ENCODE data around the gene GIMAP6. TPM values are rescaled to one million over a fixed set of nuclear protein-coding genes. Genes with fewer than 3 reads are reported as not detected.

The GIMAP6 gene
- total RNA-seq, 1 experiment from 2014 or later = not detected

GRCh38 chr7:150633926-150634325 is 1.7 kb upstream of the GIMAP6 start:
- no TSS peak for BruUV-seq (replicated peaks)
- no peaks in the 10 kb centered on the region for H3K36me3 Mint-ChIP-seq (ENCODE audit: insufficient read depth, unreplicated experiment)
- H3K4me1 Mint-ChIP-seq (ENCODE audit: low read depth, unreplicated experiment) = no peaks in the 10 kb centered on the region
- H3K27me3 Mint-ChIP-seq (ENCODE audit: unreplicated experiment) = no peaks in the 10 kb centered on the region
- no peak overlapping the region for H3K27ac Mint-ChIP-seq (ENCODE audit: unreplicated experiment)
- H3K4me3 Mint-ChIP-seq (ENCODE audit: low read depth, unreplicated experiment) = no peak overlapping the region
- DNase-seq = no peak
- TF ChIP-seq, protein P1, sequence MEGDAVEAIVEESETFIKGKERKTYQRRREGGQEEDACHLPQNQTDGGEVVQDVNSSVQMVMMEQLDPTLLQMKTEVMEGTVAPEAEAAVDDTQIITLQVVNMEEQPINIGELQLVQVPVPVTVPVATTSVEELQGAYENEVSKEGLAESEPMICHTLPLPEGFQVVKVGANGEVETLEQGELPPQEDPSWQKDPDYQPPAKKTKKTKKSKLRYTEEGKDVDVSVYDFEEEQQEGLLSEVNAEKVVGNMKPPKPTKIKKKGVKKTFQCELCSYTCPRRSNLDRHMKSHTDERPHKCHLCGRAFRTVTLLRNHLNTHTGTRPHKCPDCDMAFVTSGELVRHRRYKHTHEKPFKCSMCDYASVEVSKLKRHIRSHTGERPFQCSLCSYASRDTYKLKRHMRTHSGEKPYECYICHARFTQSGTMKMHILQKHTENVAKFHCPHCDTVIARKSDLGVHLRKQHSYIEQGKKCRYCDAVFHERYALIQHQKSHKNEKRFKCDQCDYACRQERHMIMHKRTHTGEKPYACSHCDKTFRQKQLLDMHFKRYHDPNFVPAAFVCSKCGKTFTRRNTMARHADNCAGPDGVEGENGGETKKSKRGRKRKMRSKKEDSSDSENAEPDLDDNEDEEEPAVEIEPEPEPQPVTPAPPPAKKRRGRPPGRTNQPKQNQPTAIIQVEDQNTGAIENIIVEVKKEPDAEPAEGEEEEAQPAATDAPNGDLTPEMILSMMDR (IDR thresholded peaks at IDR 0.05; ENCODE audit: unreplicated experiment) = no peak
- intact Hi-C loops (cut with micrococcal nuclease; ENCODE audit: unreplicated experiment) = no loop called here
- H3K9me3 Mint-ChIP-seq (ENCODE audit: low read depth, unreplicated experiment) = peaks cover 6% of the 10 kb centered on the region
- CTCF ChIA-PET = no interaction called here

DNA sequence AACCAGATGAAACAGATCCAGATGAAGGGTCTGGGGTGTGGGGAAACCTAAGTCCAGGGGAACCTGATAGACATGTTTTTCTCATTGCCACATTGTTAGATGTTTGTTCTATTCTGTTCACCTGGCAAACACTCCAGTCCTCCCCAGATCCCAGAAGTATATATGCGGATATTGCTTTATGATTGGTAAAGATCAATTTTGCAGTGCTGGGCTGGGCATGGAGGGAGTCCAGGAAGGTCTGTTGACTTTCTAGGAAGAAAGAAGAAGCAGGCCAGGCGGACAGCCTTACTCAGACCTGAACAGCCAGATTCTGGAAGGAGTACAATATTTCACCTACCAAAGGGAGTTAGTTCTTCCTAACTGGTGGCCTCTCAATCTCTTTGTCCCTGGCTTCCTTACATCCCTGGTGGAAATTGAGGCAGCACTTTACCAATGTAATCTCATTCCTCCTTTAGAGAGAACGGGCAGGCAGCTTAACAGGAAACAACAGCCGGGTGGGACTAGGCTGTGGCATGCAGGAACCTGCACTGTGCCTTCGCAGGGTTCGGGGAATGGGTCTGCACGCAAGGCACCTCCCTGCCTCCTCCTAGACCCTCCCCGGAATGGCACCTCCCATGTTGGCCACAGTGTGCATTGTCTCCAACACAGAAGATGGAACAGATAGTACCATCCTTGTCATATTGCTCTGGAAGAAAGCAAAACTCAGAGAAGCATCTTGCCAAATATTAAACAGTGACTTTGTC is 930 bp downstream of the GIMAP6 start:
- Mint-ChIP-seq H3K27ac (ENCODE audit: unreplicated experiment) (no peak overlapping the region), H3K4me3 (ENCODE audit: low read depth, unreplicated experiment) (no peak overlapping the region), H3K4me1 (ENCODE audit: low read depth, unreplicated experiment) (no peaks in the 10 kb centered on the region), H3K27me3 (ENCODE audit: unreplicated experiment) (peaks cover 9% of the 10 kb centered on the region), H3K36me3 (ENCODE audit: insufficient read depth, unreplicated experiment) (no peaks in the 10 kb centered on the region), H3K9me3 (ENCODE audit: low read depth, unreplicated experiment) (peaks cover 2% of the 10 kb centered on the region)
- BruUV-seq (replicated peaks) = no TSS peak
- DNase-seq = no peak
- CTCF ChIA-PET = interaction anchor here (0.6 kb wide), 1 partner anchor 476 kb away, joined by 3 read pairs; no protein-coding TSS in a partner anchor
- TF ChIP-seq, protein P1 (IDR thresholded peaks at IDR 0.05; ENCODE audit: unreplicated experiment) = no peak
- intact Hi-C loops (cut with micrococcal nuclease; ENCODE audit: unreplicated experiment) = no loop called here

DNA sequence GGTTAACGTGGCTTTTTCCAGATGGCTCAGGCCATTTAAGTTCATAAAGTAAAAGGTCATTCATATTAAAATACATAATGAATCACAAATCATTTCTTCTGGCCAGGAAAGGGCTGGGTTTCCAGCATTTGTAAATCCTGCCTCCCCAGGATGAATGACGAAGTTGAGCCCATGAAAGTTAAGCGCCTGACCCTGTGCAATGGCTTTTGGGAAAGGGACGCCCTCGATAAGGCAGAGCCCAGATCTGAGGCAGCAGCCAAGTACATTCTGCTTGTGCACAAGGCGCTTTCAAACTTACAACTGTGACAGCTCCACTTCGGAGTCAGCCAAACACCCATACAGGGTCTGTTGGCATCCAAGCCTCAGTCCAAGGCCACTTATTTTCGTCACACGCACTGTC is 2.8 kb downstream of the GIMAP6 start:
- TF ChIP-seq, protein P1 (IDR thresholded peaks at IDR 0.05; ENCODE audit: unreplicated experiment) = no peak
- Mint-ChIP-seq H3K36me3 (ENCODE audit: insufficient read depth, unreplicated experiment) (no peaks in the 10 kb centered on the region), H3K9me3 (ENCODE audit: low read depth, unreplicated experiment) (peaks cover 2% of the 10 kb centered on the region), H3K27me3 (ENCODE audit: unreplicated experiment) (peaks cover 22% of the 10 kb centered on the region), H3K27ac (ENCODE audit: unreplicated experiment) (no peak overlapping the region), H3K4me3 (ENCODE audit: low read depth, unreplicated experiment) (no peak overlapping the region), H3K4me1 (ENCODE audit: low read depth, unreplicated experiment) (no peaks in the 10 kb centered on the region)
- no peak for DNase-seq
- CTCF ChIA-PET = no interaction called here
- intact Hi-C loops (cut with micrococcal nuclease; ENCODE audit: unreplicated experiment) = no loop called here
- BruUV-seq (replicated peaks) = no TSS peak

DNA sequence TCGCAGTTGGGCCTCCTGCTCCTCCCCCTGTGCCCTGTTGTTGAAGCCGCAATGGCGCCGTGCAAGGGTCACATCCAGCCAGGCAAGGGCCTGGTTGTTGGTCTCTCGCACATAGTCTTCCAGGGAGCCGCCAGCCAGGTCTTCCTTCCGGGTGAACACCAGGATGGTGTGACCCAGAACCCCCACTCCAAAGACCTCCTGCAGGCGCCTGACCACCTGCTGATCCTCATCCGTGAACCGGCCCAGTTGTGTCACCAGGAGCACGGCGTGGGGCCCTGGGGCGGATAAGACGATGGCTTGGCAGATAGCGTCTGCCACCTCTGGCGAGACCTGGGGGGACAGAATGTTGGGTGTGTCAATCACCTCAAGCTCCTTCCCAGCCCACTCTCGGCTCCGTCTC is 4.2 kb downstream of the GIMAP6 start:
- TF ChIP-seq, protein P1 (IDR thresholded peaks at IDR 0.05; ENCODE audit: unreplicated experiment) = no peak
- Mint-ChIP-seq H3K4me3 (ENCODE audit: low read depth, unreplicated experiment) (no peak overlapping the region), H3K36me3 (ENCODE audit: insufficient read depth, unreplicated experiment) (no peaks in the 10 kb centered on the region), H3K27me3 (ENCODE audit: unreplicated experiment) (peaks cover 22% of the 10 kb centered on the region), H3K27ac (ENCODE audit: unreplicated experiment) (no peak overlapping the region), H3K9me3 (ENCODE audit: low read depth, unreplicated experiment) (peaks cover 2% of the 10 kb centered on the region), H3K4me1 (ENCODE audit: low read depth, unreplicated experiment) (no peaks in the 10 kb centered on the region)
- no TSS peak for BruUV-seq (replicated peaks)
- no peak for DNase-seq
- intact Hi-C loops (cut with micrococcal nuclease; ENCODE audit: unreplicated experiment) = no loop called here
- CTCF ChIA-PET = no interaction called here

Measured in Calu3 (cell line).